ENCODE measurements around the gene SDR42E2.

Gene SDR42E2

DNA sequence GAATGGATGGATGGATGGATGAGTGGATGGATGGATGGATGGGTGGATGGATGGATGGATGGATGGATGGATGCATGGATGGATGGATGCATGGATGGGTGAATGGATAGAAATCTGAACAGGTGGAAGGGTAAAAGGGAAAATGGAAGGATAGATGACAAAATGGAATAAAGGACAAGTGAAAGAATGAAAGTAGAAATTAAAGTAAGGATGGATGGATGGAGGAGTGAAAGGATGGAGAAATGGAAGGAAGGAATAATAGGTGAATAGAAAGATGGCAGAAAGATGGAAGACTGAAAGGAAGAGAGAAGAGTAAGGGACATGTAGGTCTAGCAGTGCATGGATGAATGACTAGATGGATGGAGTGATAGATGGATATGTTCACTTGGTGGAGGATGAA lies 40.1 kb upstream of the SDR42E2 start:
- TF ChIP-seq EZH2phosphoT487 (IDR thresholded peaks at IDR 0.05; ENCODE audit: low read depth) = no peak
- TF ChIP-seq, protein P1, sequence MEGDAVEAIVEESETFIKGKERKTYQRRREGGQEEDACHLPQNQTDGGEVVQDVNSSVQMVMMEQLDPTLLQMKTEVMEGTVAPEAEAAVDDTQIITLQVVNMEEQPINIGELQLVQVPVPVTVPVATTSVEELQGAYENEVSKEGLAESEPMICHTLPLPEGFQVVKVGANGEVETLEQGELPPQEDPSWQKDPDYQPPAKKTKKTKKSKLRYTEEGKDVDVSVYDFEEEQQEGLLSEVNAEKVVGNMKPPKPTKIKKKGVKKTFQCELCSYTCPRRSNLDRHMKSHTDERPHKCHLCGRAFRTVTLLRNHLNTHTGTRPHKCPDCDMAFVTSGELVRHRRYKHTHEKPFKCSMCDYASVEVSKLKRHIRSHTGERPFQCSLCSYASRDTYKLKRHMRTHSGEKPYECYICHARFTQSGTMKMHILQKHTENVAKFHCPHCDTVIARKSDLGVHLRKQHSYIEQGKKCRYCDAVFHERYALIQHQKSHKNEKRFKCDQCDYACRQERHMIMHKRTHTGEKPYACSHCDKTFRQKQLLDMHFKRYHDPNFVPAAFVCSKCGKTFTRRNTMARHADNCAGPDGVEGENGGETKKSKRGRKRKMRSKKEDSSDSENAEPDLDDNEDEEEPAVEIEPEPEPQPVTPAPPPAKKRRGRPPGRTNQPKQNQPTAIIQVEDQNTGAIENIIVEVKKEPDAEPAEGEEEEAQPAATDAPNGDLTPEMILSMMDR (IDR thresholded peaks at IDR 0.05; ENCODE audit: low read depth, low read length) = no peak
- no peak overlapping the region for H3K4me2 ChIP-seq (ENCODE audit: low read length)
- no peaks in the 10 kb centered on the region for H3K36me3 ChIP-seq (replicated peaks; ENCODE audit: low read depth, low read length)
- no peaks in the 10 kb centered on the region for H3K27me3 ChIP-seq (ENCODE audit: low read depth, low read length)
- no peaks in the 10 kb centered on the region for H3K79me2 ChIP-seq (ENCODE audit: low read length)
- H3K4me3 ChIP-seq (ENCODE audit: low read length) = no peak overlapping the region
- no peak overlapping the region for H3K9ac ChIP-seq (ENCODE audit: low read length)
- H3K27ac ChIP-seq (ENCODE audit: low read length) = no peak overlapping the region
- no peak overlapping the region for H2AFZ ChIP-seq (ENCODE audit: low read depth, low read length)
- no peaks in the 10 kb centered on the region for H3K4me1 ChIP-seq (ENCODE audit: low read length)
- H3K9me3 ChIP-seq (ENCODE audit: insufficient read depth, low read length) = no peaks in the 10 kb centered on the region
- no peaks in the 10 kb centered on the region for H4K20me1 ChIP-seq (ENCODE audit: insufficient read depth, low read length)

DNA sequence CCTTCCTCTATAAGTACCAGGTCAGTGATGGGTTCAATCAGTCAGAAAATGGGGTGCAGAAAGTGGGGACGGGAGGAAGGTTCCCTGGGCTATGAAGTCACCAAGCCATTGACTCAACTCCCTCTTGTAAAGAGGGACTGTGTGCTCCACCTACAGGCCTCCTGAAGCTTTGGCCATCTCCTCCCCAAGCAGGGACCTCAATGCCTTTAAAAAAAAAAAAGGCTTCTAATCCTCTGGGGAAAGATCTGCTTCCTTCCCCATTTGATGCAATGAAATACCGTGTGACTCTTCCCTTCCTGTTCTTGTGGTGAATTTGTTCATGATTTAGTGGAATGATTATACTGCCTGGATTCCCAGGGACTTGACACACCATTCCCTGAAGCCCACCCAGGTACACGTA lies 39.2 kb upstream of the SDR42E2 start:
- Histone ChIP-seq H3K79me2 (ENCODE audit: low read length) (no peaks in the 10 kb centered on the region), H3K4me2 (ENCODE audit: low read length) (no peak overlapping the region), H3K4me3 (ENCODE audit: low read length) (no peak overlapping the region), H3K4me1 (ENCODE audit: low read length) (no peaks in the 10 kb centered on the region), H4K20me1 (ENCODE audit: insufficient read depth, low read length) (no peaks in the 10 kb centered on the region), H3K27ac (ENCODE audit: low read length) (no peak overlapping the region), H3K27me3 (ENCODE audit: low read depth, low read length) (peaks cover 6% of the 10 kb centered on the region; the same call in 1 of the 2 replicates), H3K9me3 (ENCODE audit: insufficient read depth, low read length) (no peaks in the 10 kb centered on the region), H3K9ac (ENCODE audit: low read length) (no peak overlapping the region), H3K36me3 (replicated peaks; ENCODE audit: low read depth, low read length) (no peaks in the 10 kb centered on the region), H2AFZ (ENCODE audit: low read depth, low read length) (no peak overlapping the region)
- no peak for TF ChIP-seq EZH2phosphoT487 (IDR thresholded peaks at IDR 0.05; ENCODE audit: low read depth)
- TF ChIP-seq, protein P1 (IDR thresholded peaks at IDR 0.05; ENCODE audit: low read depth, low read length) = peak; percentile 28; the same call in 1 of the 2 replicates

DNA sequence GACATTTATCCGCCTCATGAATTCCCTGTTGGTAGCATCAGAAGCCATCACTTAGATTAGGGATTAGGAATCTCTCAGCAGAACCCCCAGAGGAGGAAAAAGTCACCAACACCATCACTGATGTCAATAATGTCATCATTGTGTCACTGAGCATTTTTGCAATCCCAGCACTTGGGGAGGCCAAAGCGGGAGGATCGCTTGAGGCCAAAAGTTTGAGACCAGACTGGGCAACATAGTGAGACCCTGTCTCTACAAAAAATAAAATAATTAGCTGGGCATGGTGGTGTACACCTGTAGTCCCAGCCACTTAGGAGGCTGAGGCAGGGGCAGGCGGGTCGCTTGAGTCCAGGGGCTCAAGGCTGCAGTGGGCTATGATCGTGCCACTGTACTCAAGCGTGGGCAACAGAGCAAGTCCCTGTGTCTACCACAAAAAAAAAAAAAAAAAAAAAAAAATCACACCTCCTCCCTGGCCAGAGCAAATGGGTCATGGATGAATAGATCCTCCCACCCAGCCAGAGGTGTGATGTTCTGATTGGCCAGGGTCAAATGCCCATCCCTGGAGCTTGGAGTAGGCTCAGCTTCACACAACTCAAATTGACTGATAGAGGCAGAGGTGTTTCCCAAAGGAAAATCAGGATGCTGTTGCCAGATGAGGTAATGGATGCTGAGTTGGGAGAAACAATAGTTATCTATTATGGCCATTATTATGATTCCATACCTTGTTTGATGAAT lies 38.4 kb upstream of the SDR42E2 start:
- Histone ChIP-seq H3K36me3 (replicated peaks; ENCODE audit: low read depth, low read length) (no peaks in the 10 kb centered on the region), H3K9ac (ENCODE audit: low read length) (no peak overlapping the region), H3K4me1 (ENCODE audit: low read length) (no peaks in the 10 kb centered on the region), H3K9me3 (ENCODE audit: insufficient read depth, low read length) (no peaks in the 10 kb centered on the region), H3K79me2 (ENCODE audit: low read length) (no peaks in the 10 kb centered on the region), H4K20me1 (ENCODE audit: insufficient read depth, low read length) (no peaks in the 10 kb centered on the region), H2AFZ (ENCODE audit: low read depth, low read length) (no peak overlapping the region), H3K4me2 (ENCODE audit: low read length) (no peak overlapping the region), H3K27ac (ENCODE audit: low read length) (no peak overlapping the region), H3K4me3 (ENCODE audit: low read length) (no peak overlapping the region), H3K27me3 (ENCODE audit: low read depth, low read length) (peaks cover 6% of the 10 kb centered on the region; the same call in 1 of the 2 replicates)
- TF ChIP-seq, protein P1 (IDR thresholded peaks at IDR 0.05; ENCODE audit: low read depth, low read length) = no peak
- TF ChIP-seq EZH2phosphoT487 (IDR thresholded peaks at IDR 0.05; ENCODE audit: low read depth) = no peak

DNA sequence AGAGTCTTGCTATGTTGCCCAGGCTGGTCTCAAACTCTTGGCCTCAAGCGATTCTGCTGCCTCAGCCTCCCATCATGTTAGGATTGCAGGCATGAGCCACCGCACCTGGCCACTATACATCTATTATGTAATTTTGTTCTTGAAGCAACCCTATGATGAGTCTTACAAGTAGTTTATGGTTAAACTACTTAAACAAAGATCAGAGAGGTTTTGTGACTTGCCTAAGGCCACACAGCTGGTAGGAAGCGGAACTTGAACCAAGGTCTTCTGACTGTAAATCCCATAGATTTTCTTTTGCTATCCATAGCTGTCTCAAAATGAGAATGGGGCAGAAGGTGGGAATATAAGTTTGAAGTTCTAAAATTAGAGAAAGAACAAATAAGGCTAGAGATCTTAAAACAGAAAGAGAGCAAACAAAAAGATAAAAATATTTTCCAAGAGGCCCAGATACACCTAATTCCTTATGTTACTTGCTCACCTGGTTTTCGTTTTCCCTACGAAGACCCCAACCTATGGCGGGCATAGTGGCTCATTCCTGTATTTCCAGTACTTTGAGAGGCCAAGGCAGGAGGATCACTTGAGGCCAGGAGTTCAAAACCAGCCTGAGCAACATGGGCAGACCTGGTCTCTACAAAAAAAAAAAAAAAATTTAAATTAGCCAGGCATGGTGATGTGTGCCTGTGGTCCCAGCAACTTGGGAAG lies 37.6 kb upstream of the SDR42E2 start:
- Histone ChIP-seq H4K20me1 (ENCODE audit: insufficient read depth, low read length) (no peaks in the 10 kb centered on the region), H3K4me2 (ENCODE audit: low read length) (no peak overlapping the region), H3K27ac (ENCODE audit: low read length) (no peak overlapping the region), H2AFZ (ENCODE audit: low read depth, low read length) (no peak overlapping the region), H3K4me1 (ENCODE audit: low read length) (no peaks in the 10 kb centered on the region), H3K36me3 (replicated peaks; ENCODE audit: low read depth, low read length) (no peaks in the 10 kb centered on the region), H3K9ac (ENCODE audit: low read length) (no peak overlapping the region), H3K27me3 (ENCODE audit: low read depth, low read length) (peaks cover 6% of the 10 kb centered on the region; the same call in 1 of the 2 replicates), H3K9me3 (ENCODE audit: insufficient read depth, low read length) (no peaks in the 10 kb centered on the region), H3K4me3 (ENCODE audit: low read length) (no peak overlapping the region), H3K79me2 (ENCODE audit: low read length) (no peaks in the 10 kb centered on the region)
- TF ChIP-seq, protein P1 (IDR thresholded peaks at IDR 0.05; ENCODE audit: low read depth, low read length) = no peak
- no peak for TF ChIP-seq EZH2phosphoT487 (IDR thresholded peaks at IDR 0.05; ENCODE audit: low read depth)
